Parathyroid adenoma (tissue), 2 donors: ENCODE data around the gene CORO1A.

ENCODE experiments used
- H2AFZ ChIP-seq: fragments of 300-600 bp; sonication (generic); one replicate; pipeline ENCODE4 v1.7.0; 2017; ENCODE audit warnings: antibody characterized with exemption, mild to moderate bottlenecking
- H3K27ac ChIP-seq: fragments of 300-600 bp; sonication (generic); one replicate; pipeline ENCODE4 v1.7.0; 2017
- H3K27me3 ChIP-seq: fragments of 300-600 bp; sonication (generic); one replicate; pipeline ENCODE4 v1.7.0; 2017; ENCODE audit warnings: low read length; ENCODE audit not compliant: control insufficient read depth, insufficient read depth
- H3K36me3 ChIP-seq: fragments of 300-600 bp; sonication (generic); one replicate; pipeline ENCODE4 v1.7.0; 2017; ENCODE audit warnings: low read length; ENCODE audit not compliant: control insufficient read depth, insufficient read depth
- H3K4me1 ChIP-seq: fragments of 300-600 bp; sonication (generic); one replicate; pipeline ENCODE4 v1.7.0; 2017; ENCODE audit warnings: control low read depth
- H3K4me2 ChIP-seq: fragments of 300-600 bp; sonication (generic); one replicate; pipeline ENCODE4 v1.7.0; 2017; ENCODE audit warnings: low read length
- H3K4me3 ChIP-seq: fragments of 300-600 bp; sonication (generic); one replicate; pipeline ENCODE4 v1.7.0; 2017; ENCODE audit warnings: low read depth, low read length
- H3K79me2 ChIP-seq: fragments of 300-600 bp; sonication (generic); one replicate; pipeline ENCODE4 v1.7.0; 2017; ENCODE audit warnings: control low read depth
- H3K9ac ChIP-seq: fragments of 300-600 bp; sonication (generic); one replicate; pipeline ENCODE4 v1.7.0; 2017; ENCODE audit warnings: mild to moderate bottlenecking
- H3K9me3 ChIP-seq: fragments of 300-600 bp; sonication (generic); one replicate; pipeline ENCODE4 v1.7.0; 2017; ENCODE audit warnings: low read length; ENCODE audit not compliant: control insufficient read depth
- TF ChIP-seq, protein P1 (sequence below): fragments of 300-600 bp; sonication (generic); IDR thresholded peaks from one replicate; pipeline ENCODE4 v1.7.0; 2017; ENCODE audit warnings: antibody characterized with exemption, mild to moderate bottlenecking
- donor health status: primary hyperparathyroidism.

The CORO1A gene

DNA sequence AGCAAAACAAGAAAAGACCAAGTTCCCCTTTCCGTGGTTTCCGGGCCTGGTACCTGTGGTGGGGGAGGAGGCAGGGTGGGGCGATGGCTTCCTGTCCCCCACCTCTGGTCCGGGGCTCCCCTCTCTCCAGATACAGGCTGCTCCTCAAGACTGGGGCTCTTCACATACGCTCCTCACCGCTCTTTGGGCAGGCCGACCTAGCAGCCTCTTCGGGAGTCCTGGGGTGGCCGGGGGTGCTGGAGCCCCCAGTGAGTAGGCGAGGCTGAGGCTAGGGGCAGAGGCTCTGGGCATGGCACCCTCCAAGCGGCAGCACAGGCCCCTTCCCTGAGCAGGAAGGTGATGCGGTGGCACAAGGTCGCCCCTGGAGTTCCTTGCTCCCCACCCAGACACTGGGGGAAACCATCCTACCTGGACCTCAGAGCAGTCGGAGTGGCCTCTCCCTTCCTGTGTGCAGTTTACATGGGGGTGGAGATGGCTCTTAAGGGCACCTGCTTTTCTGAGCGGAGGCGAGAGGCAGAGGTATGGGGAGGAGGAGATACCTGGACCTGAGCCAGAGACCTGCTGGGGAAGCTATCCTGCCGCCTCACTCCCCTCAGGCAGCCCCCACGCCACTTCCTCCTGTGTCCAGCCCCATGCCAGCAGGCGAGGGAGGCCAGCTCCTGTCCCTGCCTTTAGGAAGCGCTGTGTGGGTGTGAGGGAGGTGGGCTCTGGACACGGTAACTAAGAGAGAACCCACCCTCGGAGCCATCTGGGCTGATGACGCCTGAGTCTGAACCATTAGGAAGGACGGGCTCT is 891 bp downstream of the CORO1A start:
- no peak overlapping the region for H3K9ac ChIP-seq

DNA sequence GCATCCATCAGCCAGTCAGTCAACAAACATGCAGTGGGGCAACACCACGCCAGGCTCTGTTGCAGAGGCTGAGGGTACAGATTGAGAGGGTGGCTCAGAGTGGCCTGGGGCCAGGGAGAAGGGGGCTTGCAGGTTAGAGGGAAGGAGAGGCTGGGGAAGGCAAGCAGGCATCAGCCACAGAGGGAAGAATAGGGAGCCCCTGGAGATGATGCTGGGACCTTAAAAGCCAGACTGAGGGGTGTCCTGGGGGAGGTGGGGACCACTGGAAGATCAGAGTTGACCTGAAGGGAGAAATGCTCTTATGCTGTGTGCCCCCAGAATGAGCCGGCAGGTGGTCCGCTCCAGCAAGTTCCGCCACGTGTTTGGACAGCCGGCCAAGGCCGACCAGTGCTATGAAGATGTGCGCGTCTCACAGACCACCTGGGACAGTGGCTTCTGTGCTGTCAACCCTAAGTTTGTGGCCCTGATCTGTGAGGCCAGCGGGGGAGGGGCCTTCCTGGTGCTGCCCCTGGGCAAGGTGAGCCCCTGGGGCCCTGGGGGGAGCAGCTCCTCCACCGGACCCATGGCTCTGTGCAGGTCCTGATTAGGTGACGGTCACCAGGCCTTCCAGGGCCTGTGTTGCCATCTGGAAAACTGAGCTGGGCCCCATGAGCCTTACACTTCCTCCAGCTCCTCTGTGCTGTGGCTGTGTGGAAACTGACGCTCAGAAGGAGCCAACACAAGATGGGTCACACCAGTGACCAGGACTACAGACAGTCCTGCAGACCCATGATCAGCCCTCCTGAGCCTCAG is 1.7 kb downstream of the CORO1A start:
- no peak overlapping the region for H3K4me2 ChIP-seq
- H3K9me3 ChIP-seq: no peaks in the 10 kb centered on the region
- no peak overlapping the region for H3K9ac ChIP-seq
- no peak overlapping the region for H2AFZ ChIP-seq
- no peak overlapping the region for H3K27ac ChIP-seq
- TF ChIP-seq, protein P1, sequence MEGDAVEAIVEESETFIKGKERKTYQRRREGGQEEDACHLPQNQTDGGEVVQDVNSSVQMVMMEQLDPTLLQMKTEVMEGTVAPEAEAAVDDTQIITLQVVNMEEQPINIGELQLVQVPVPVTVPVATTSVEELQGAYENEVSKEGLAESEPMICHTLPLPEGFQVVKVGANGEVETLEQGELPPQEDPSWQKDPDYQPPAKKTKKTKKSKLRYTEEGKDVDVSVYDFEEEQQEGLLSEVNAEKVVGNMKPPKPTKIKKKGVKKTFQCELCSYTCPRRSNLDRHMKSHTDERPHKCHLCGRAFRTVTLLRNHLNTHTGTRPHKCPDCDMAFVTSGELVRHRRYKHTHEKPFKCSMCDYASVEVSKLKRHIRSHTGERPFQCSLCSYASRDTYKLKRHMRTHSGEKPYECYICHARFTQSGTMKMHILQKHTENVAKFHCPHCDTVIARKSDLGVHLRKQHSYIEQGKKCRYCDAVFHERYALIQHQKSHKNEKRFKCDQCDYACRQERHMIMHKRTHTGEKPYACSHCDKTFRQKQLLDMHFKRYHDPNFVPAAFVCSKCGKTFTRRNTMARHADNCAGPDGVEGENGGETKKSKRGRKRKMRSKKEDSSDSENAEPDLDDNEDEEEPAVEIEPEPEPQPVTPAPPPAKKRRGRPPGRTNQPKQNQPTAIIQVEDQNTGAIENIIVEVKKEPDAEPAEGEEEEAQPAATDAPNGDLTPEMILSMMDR: no peak
- peaks cover 5% of the 10 kb centered on the region for H3K4me1 ChIP-seq
- H3K36me3 ChIP-seq: no peaks in the 10 kb centered on the region
- no peaks in the 10 kb centered on the region for H3K27me3 ChIP-seq
- H3K4me3 ChIP-seq: no peak overlapping the region
- peaks cover 9% of the 10 kb centered on the region for H3K79me2 ChIP-seq

More for the DNA sequence above, 891 bp downstream of the CORO1A start:
- no peak overlapping the region for H3K27ac ChIP-seq
- TF ChIP-seq, protein P1: no peak
- no peaks in the 10 kb centered on the region for H3K36me3 ChIP-seq
- peaks cover 9% of the 10 kb centered on the region for H3K79me2 ChIP-seq
- H2AFZ ChIP-seq: no peak overlapping the region
- H3K9me3 ChIP-seq: no peaks in the 10 kb centered on the region
- H3K4me1 ChIP-seq: peaks cover 5% of the 10 kb centered on the region
- peak overlapping the region; percentile 27 for H3K4me3 ChIP-seq
- no peak overlapping the region for H3K4me2 ChIP-seq
- no peaks in the 10 kb centered on the region for H3K27me3 ChIP-seq

DNA sequence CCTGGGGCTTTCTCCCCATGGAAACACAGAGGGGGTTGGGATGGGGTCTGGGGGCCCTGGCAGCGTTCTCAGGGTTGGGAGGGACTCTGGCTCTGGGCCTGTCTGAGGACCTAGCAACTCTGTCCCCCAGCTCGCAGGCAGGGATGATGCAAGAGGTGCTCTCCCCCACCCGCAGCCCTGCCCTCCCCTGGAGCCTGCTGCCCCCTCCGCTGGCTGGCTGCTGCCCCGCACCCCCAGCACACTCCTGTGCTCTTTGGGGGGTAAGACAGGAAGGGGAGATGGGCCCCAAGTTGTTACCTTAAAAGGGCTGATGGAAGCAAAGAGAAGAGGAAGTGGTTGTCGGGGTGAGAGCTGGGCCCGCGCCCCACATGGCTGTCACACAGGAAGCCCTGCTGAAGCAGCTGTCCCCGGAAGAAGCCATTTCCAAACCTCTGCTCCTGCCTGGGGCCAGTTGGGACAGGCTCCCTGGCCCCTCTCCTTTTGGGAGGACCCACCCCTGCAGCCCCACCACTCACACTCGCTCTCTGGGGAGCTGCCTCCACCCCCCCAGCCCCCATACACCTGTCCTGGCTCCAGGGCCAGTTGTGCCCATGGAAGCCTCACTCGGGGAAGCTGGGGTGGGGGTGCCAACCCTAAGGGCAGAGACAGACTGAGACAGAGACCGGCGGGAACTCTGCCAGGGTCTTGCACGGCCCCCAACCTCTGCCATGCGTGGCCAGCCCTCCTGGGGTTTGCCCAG is 2.5 kb downstream of the CORO1A start:
- H3K27me3 ChIP-seq: no peaks in the 10 kb centered on the region
- no peak overlapping the region for H2AFZ ChIP-seq
- no peaks in the 10 kb centered on the region for H3K9me3 ChIP-seq
- peaks cover 9% of the 10 kb centered on the region for H3K79me2 ChIP-seq
- no peaks in the 10 kb centered on the region for H3K36me3 ChIP-seq
- H3K4me3 ChIP-seq: no peak overlapping the region
- TF ChIP-seq, protein P1: no peak
- peaks cover 5% of the 10 kb centered on the region for H3K4me1 ChIP-seq
- no peak overlapping the region for H3K27ac ChIP-seq
- H3K4me2 ChIP-seq: no peak overlapping the region
- no peak overlapping the region for H3K9ac ChIP-seq

DNA sequence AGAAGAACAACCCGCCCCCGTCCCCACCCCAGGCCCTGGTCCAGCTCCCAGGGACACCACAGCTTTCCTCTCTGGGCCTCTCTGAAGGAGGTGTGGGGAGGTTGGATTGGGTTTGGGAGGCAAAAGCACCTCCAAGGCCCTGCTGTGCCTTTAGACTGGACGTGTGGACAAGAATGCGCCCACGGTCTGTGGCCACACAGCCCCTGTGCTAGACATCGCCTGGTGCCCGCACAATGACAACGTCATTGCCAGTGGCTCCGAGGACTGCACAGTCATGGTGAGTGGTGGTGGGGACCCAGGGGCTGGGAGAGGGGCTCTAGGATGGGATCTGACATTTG is 3.0 kb downstream of the CORO1A start:
- Histone ChIP-seq H3K4me1 (peaks cover 5% of the 10 kb centered on the region), H3K79me2 (peaks cover 9% of the 10 kb centered on the region), H3K9me3 (no peaks in the 10 kb centered on the region), H3K36me3 (no peaks in the 10 kb centered on the region), H3K9ac (no peak overlapping the region), H3K4me3 (no peak overlapping the region), H2AFZ (no peak overlapping the region), H3K4me2 (no peak overlapping the region), H3K27me3 (no peaks in the 10 kb centered on the region), H3K27ac (peak overlapping the region; percentile 1)
- TF ChIP-seq, protein P1: no peak
